Lower lobe of right lung (tissue), 2 donors: ENCODE measurements around the gene BIRC2. TPM values are rescaled to one million over a fixed set of nuclear protein-coding genes. Genes with fewer than 3 reads are reported as not detected.

Source experiments
- ATAC-seq, 2 donors: fragments of 200-7000 bp; cut with Tn5 transposase; one replicate each; pipeline ENCODE4 v1.9.1; 2020 to 2022; ENCODE audit warnings: mild to moderate bottlenecking in 2 of 2, moderate library complexity in 2 of 2
- DNase-seq: peaks from one replicate; pipeline ENCODE4 v3.0.0-alpha.2; 2020
- H3K27ac ChIP-seq: fragments of 200-600 bp; one replicate; pipeline ENCODE4 v1.8.0; 2022
- H3K27me3 ChIP-seq: fragments of 200-600 bp; one replicate; pipeline ENCODE4 v1.8.0; 2022; ENCODE audit warnings: low read depth
- H3K36me3 ChIP-seq: fragments of 200-600 bp; one replicate; pipeline ENCODE4 v1.8.0; 2022; ENCODE audit warnings: mild to moderate bottlenecking
- H3K4me1 ChIP-seq: fragments of 200-600 bp; one replicate; pipeline ENCODE4 v1.8.0; 2022
- H3K4me3 ChIP-seq: fragments of 200-600 bp; one replicate; pipeline ENCODE4 v1.8.0; 2022; ENCODE audit warnings: mild to moderate bottlenecking
- H3K9me3 ChIP-seq: fragments of 200-600 bp; one replicate; pipeline ENCODE4 v1.8.0; 2022
- CTCF ChIP-seq: fragments of 200-600 bp; IDR thresholded peaks from one replicate; pipeline ENCODE4 v1.8.0; 2022; ENCODE audit warnings: antibody characterized with exemption, mild to moderate bottlenecking
- intact Hi-C: fragments of 100-400 bp; cut with DNase I; formaldehyde crosslinking; loops from one replicate; pipeline ENCODE4 v1.11.0; 2022
- total RNA-seq: library from RNA; stranded (reverse); fragmentation: NEBNext Ultra II Directional; extraction: Animal tissue kit (Norgen Biotek cat#: 25700); gene quantifications from one replicate; pipeline ENCODE4 v1.2.1, GENCODE V29; 2021
- donor health status: DM: no; HTN: yes; CAD: no; lungs with severe emphysema.

The BIRC2 gene
- total RNA-seq, 1 donor from 2014 or later: 46.0 TPM

- no peaks in the 10 kb centered on the region for H3K9me3 ChIP-seq
- ATAC-seq (no peak), DNase-seq (no peak)
- peaks cover 55% of the 10 kb centered on the region for H3K36me3 ChIP-seq
- no peak for TF ChIP-seq CTCF
- H3K27ac ChIP-seq: no peak overlapping the region
- H3K4me3 ChIP-seq: no peak overlapping the region
- no peaks in the 10 kb centered on the region for H3K4me1 ChIP-seq
- intact Hi-C loops: no loop called here
- no peaks in the 10 kb centered on the region for H3K27me3 ChIP-seq
These were observed 28.8 kb downstream of the BIRC2 start for GRCh38 chr11:102375720-102376399.

- no peak overlapping the region for H3K27ac ChIP-seq
- H3K36me3 ChIP-seq: peaks cover 64% of the 10 kb centered on the region
- no peaks in the 10 kb centered on the region for H3K9me3 ChIP-seq
- no peaks in the 10 kb centered on the region for H3K4me1 ChIP-seq
- DNase-seq (no peak), ATAC-seq (no peak)
- TF ChIP-seq CTCF: no peak
- H3K4me3 ChIP-seq: no peak overlapping the region
- intact Hi-C loops: no loop called here
- H3K27me3 ChIP-seq: no peaks in the 10 kb centered on the region
These were observed 30.9 kb downstream of the BIRC2 start for GRCh38 chr11:102377891-102378290.

- H3K4me1 ChIP-seq: peaks cover under 1% of the 10 kb centered on the region
- DNase-seq (no peak), ATAC-seq (no peak)
- H3K27ac ChIP-seq: no peak overlapping the region
- H3K36me3 ChIP-seq: peaks cover 64% of the 10 kb centered on the region
- no peak overlapping the region for H3K4me3 ChIP-seq
- H3K9me3 ChIP-seq: no peaks in the 10 kb centered on the region
- no peaks in the 10 kb centered on the region for H3K27me3 ChIP-seq
- no peak for TF ChIP-seq CTCF
- intact Hi-C loops: no loop called here
These were observed 31.8 kb downstream of the BIRC2 start for GRCh38 chr11:102378818-102379217.

- peaks cover 14% of the 10 kb centered on the region for H3K4me1 ChIP-seq
- no peak for DNase-seq
- H3K36me3 ChIP-seq: peaks cover 74% of the 10 kb centered on the region
- H3K9me3 ChIP-seq: no peaks in the 10 kb centered on the region
- no peak overlapping the region for H3K27ac ChIP-seq
- no peak overlapping the region for H3K4me3 ChIP-seq
- no peaks in the 10 kb centered on the region for H3K27me3 ChIP-seq
- no peak for ATAC-seq
- intact Hi-C loops: no loop called here
- TF ChIP-seq CTCF: no peak
These were observed 35.4 kb downstream of the BIRC2 start for GRCh38 chr11:102382384-102382783.

- intact Hi-C loops: no loop called here
- H3K9me3 ChIP-seq: no peaks in the 10 kb centered on the region
- no peak for DNase-seq
- H3K27me3 ChIP-seq: no peaks in the 10 kb centered on the region
- no peak for TF ChIP-seq CTCF
- H3K27ac ChIP-seq: no peak overlapping the region
- ATAC-seq: no peak
- H3K4me1 ChIP-seq: peaks cover 14% of the 10 kb centered on the region
- no peak overlapping the region for H3K4me3 ChIP-seq
- H3K36me3 ChIP-seq: peaks cover 73% of the 10 kb centered on the region
These were observed 36.8 kb downstream of the BIRC2 start for GRCh38 chr11:102383839-102384238.
